GM23338 (cell line): Measurements from ENCODE around the gene ATPAF1. TPM values are rescaled to one million over a fixed set of nuclear protein-coding genes. Genes with fewer than 3 reads are reported as not detected.
"Not testable (repeated sequence)": the region's sequence is repeated elsewhere in the genome, so short reads cannot be mapped to it uniquely, and the experiment has no call there.

Experiments used
- ATAC-seq: fragments of 200-7000 bp; cut with Tn5 transposase; 3 replicates; pipeline ENCODE4 v1.9.1; 2020
- DNase-seq: peaks from one replicate; pipeline ENCODE4 v3.0.0-alpha.2; 2015; ENCODE audit warnings: low spot score
- H2AFZ ChIP-seq: fragments of 200-600 bp; sonication (generic); 2 replicates; pipeline ENCODE4 v1.8.0; 2016; ENCODE audit warnings: antibody characterized with exemption, mild to moderate bottlenecking, moderate library complexity
- H3F3A ChIP-seq: fragments of 200-600 bp; sonication (generic); replicated peaks from 2 replicates; pipeline ENCODE4 v1.8.0; 2017; ENCODE audit warnings: antibody characterized with exemption, mixed run types, low read depth
- H3K27ac ChIP-seq: fragments of 200-600 bp; sonication (generic); 2 replicates; pipeline ENCODE4 v1.6.1; 2016; ENCODE audit warnings: low read depth
- H3K27me3 ChIP-seq: fragments of 200-600 bp; sonication (generic); 2 replicates; pipeline ENCODE4 v1.8.0; 2016; ENCODE audit warnings: mild to moderate bottlenecking, mixed run types, moderate library complexity; ENCODE audit not compliant: insufficient read depth
- H3K36me3 ChIP-seq: fragments of 200-600 bp; sonication (generic); 2 replicates; pipeline ENCODE4 v1.8.0; 2016; ENCODE audit warnings: mild to moderate bottlenecking; ENCODE audit not compliant: insufficient read depth
- H3K4me1 ChIP-seq: fragments of 200-600 bp; sonication (generic); 2 replicates; pipeline ENCODE4 v1.8.0; 2016; ENCODE audit warnings: mild to moderate bottlenecking, moderate library complexity; ENCODE audit not compliant: insufficient read depth
- H3K4me2 ChIP-seq: fragments of 200-600 bp; sonication (generic); 2 replicates; pipeline ENCODE4 v1.7.1; 2017; ENCODE audit warnings: mixed run types
- H3K4me3 ChIP-seq: fragments of 200-600 bp; sonication (generic); 2 replicates; pipeline ENCODE4 v1.6.1; 2016; ENCODE audit warnings: mixed run types
- H3K79me2 ChIP-seq: fragments of 200-600 bp; sonication (generic); replicated peaks from 2 replicates; pipeline ENCODE4 v1.8.0; 2017; ENCODE audit warnings: mild to moderate bottlenecking; ENCODE audit not compliant: insufficient read depth
- H3K9me2 ChIP-seq: fragments of 200-600 bp; sonication (generic); 2 replicates; pipeline ENCODE4 v1.8.0; 2017; ENCODE audit not compliant: insufficient read depth
- H4K20me1 ChIP-seq: fragments of 200-600 bp; sonication (generic); replicated peaks from 2 replicates; pipeline ENCODE4 v1.8.0; 2017; ENCODE audit warnings: mild to moderate bottlenecking; ENCODE audit not compliant: insufficient read depth
- H3K27ac Mint-ChIP-seq: 2 replicates; pipeline ENCODE4 v1.8.0; 2020; ENCODE audit warnings: inconsistent platforms, mild to moderate bottlenecking, moderate library complexity, mixed read lengths
- H3K27me3 Mint-ChIP-seq: 3 replicates; pipeline ENCODE4 v1.8.0; 2022; ENCODE audit warnings: low read depth, mild to moderate bottlenecking, moderate library complexity, mixed read lengths, inconsistent platforms; ENCODE audit not compliant: insufficient read depth, poor library complexity
- H3K36me3 Mint-ChIP-seq: 3 replicates; pipeline ENCODE4 v1.8.0; 2021; ENCODE audit warnings: low read depth, mild to moderate bottlenecking, inconsistent platforms, moderate library complexity, mixed read lengths
- H3K4me1 Mint-ChIP-seq: 3 replicates; pipeline ENCODE4 v1.8.0; 2020; ENCODE audit warnings: mild to moderate bottlenecking, inconsistent platforms, mixed read lengths
- H3K4me3 Mint-ChIP-seq: 3 replicates; pipeline ENCODE4 v1.8.0; 2021; ENCODE audit warnings: moderate library complexity, mild to moderate bottlenecking, inconsistent platforms, mixed read lengths
- H3K9me3 Mint-ChIP-seq: 3 replicates; pipeline ENCODE4 v1.8.0; 2020; ENCODE audit warnings: moderate library complexity, mild to moderate bottlenecking, inconsistent platforms, mixed read lengths
- ZNF331 ChIP-seq: fragments of 250-450 bp; sonication (Bioruptor Pico); IDR thresholded peaks from 2 replicates; pipeline ENCODE4 v1.5.0; 2020; ENCODE audit warnings: low read depth, mild to moderate bottlenecking, moderate library complexity
- polyA plus RNA-seq: library from polyadenylated mRNA; unstranded; fragments of >200 nt; fragmentation: Nextera tagmentation; extraction: Ambion mirVana; gene quantifications from 2 replicates; pipeline ENCODE4 v1.2.1, GENCODE V29; 2016
- total RNA-seq: library from RNA; depleted of rRNA; stranded (reverse); fragments of >200 nt; shearing (Covaris generic); gene quantifications from 2 replicates; pipeline ENCODE4 v1.2.3, GENCODE V29; 2014
- TF ChIP-seq, protein P1 (sequence below), 2 experiments: fragments of 200-600 bp in 1 of 2; sonication (generic) in 1 of 2; conservative IDR thresholded peaks; 2 replicates each; pipeline versions ENCODE4 v1.5.1 to v1.6.1; 2016 to 2017; ENCODE audit warnings: antibody characterized with exemption in 2 of 2, low read depth in 2 of 2, mild to moderate bottlenecking in 2 of 2, moderate library complexity in 1 of 2

The ATPAF1 gene
- total and polyA plus RNA-seq, 2 experiments from 2014 or later = 41.2 to 67.6 TPM

DNA sequence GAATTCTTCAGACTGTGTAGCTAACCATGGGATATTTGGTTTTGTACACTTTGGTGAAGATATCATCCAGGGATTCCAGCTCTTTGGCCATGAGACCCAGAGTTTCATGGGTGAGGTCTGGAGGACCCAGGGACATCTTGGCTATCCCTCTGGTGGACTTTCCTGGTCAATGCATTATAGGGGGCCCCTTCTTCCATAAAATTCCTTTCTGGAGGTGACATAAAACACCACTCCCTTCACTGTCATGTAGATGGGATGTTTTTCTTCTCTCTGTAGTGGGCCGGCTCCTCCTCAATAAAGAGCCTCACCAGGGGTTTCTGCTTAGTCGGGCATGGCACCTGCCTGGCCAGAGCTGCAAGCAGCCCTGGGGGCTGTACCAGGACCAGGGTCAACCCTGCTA lies 2.2 kb downstream of the ATPAF1 start:
- Histone ChIP-seq H3K4me2 (peak overlapping the region; percentile 99), H3K79me2 (peaks cover 20% of the 10 kb centered on the region), H4K20me1 (peaks cover 9% of the 10 kb centered on the region; the same call in 1 of the 2 replicates), H3K9me2 (no peaks in the 10 kb centered on the region), H3K36me3 (peaks cover 4% of the 10 kb centered on the region), H2AFZ (no peak overlapping the region), H3K4me1 (peaks cover 23% of the 10 kb centered on the region), H3K27ac (no peak overlapping the region), H3K27me3 (no peaks in the 10 kb centered on the region), H3F3A (no peaks in the 10 kb centered on the region), H3K4me3 (peak overlapping the region; percentile 92)
- H3K36me3 Mint-ChIP-seq = peaks cover 25% of the 10 kb centered on the region; the same call in 2 of the 3 replicates
- peak overlapping the region; percentile 10; the same call in 1 of the 3 replicates for H3K4me3 Mint-ChIP-seq
- no peak overlapping the region for H3K27ac Mint-ChIP-seq
- H3K27me3 Mint-ChIP-seq = no peaks in the 10 kb centered on the region
- DNase-seq = peak; percentile 53
- peaks cover 19% of the 10 kb centered on the region for H3K4me1 Mint-ChIP-seq
- TF ChIP-seq ZNF331 (CRISPR knock-in tag) = no peak
- TF ChIP-seq, protein P1, sequence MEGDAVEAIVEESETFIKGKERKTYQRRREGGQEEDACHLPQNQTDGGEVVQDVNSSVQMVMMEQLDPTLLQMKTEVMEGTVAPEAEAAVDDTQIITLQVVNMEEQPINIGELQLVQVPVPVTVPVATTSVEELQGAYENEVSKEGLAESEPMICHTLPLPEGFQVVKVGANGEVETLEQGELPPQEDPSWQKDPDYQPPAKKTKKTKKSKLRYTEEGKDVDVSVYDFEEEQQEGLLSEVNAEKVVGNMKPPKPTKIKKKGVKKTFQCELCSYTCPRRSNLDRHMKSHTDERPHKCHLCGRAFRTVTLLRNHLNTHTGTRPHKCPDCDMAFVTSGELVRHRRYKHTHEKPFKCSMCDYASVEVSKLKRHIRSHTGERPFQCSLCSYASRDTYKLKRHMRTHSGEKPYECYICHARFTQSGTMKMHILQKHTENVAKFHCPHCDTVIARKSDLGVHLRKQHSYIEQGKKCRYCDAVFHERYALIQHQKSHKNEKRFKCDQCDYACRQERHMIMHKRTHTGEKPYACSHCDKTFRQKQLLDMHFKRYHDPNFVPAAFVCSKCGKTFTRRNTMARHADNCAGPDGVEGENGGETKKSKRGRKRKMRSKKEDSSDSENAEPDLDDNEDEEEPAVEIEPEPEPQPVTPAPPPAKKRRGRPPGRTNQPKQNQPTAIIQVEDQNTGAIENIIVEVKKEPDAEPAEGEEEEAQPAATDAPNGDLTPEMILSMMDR (conservative IDR thresholded peaks at IDR 0.05; ENCODE audit: low read depth in 2 of 2) = peak in 1 of 2 experiments; percentile 22; a peak in 1 of 4 replicates
- ATAC-seq = peak; percentile 39
- no peaks in the 10 kb centered on the region for H3K9me3 Mint-ChIP-seq

DNA sequence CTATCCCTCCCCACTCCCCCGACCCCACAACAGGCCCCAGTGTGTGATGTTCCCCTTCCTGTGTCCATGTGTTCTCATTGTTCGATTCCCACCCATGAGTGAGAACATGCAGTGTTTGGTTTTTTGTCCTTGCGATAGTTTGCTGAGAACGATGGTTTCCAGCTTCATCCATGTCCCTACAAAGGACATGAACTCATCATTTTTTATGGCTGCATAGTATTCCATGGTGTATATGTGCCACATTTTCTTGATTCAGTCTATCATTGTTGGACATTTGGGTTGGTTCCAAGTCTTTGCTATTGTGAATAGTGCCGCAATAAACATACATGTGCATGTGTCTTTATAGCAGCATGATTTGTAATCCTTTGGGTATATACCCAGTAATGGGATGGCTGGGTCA lies 5.2 kb downstream of the ATPAF1 start:
- ATAC-seq, H3K4me3 ChIP-seq, H3K36me3 ChIP-seq, H3K27me3 ChIP-seq, DNase-seq, H3F3A ChIP-seq, H3K27ac ChIP-seq, H3K27ac Mint-ChIP-seq, H3K4me3 Mint-ChIP-seq, H3K9me2 ChIP-seq, H3K27me3 Mint-ChIP-seq, H3K4me2 ChIP-seq, H2AFZ ChIP-seq, H3K9me3 Mint-ChIP-seq: not testable (repeated sequence)
- Mint-ChIP-seq H3K4me1 (peaks cover 19% of the 10 kb centered on the region), H3K36me3 (peaks cover 25% of the 10 kb centered on the region; the same call in 2 of the 3 replicates)
- Histone ChIP-seq H3K4me1 (peaks cover 23% of the 10 kb centered on the region), H3K79me2 (peaks cover 20% of the 10 kb centered on the region), H4K20me1 (peaks cover 17% of the 10 kb centered on the region; the same call in 1 of the 2 replicates)

DNA sequence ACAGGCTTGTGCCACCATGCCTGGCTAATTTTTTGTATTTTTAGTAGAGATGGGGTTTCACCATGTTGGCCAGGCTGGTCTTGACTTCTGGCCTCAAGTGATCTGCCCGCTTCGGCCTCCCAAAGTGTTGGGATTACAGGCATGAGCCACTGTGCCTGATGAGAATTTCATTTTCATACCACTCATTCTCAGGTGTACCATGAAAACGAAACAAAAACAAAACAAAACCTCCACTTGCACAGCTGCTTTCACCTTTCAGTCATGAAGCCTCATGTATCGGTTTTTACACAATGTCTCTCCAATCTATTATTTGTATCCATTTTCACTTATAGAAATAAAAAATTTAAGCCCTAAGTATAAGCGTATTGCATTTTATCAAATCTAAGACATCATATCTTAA lies 8.0 kb downstream of the ATPAF1 start:
- H3K9me3 Mint-ChIP-seq, H3K27me3 Mint-ChIP-seq, H3K4me3 Mint-ChIP-seq, H3K79me2 ChIP-seq, H3K27me3 ChIP-seq, H3K4me2 ChIP-seq, H3K27ac ChIP-seq, H3K9me2 ChIP-seq, H3F3A ChIP-seq, H3K4me3 ChIP-seq, H3K27ac Mint-ChIP-seq, ATAC-seq, H3K4me1 ChIP-seq, H2AFZ ChIP-seq, DNase-seq, H3K4me1 Mint-ChIP-seq: not testable (repeated sequence)
- peaks cover 39% of the 10 kb centered on the region for H3K36me3 Mint-ChIP-seq
- Histone ChIP-seq H3K36me3 (peaks cover 15% of the 10 kb centered on the region), H4K20me1 (0 out of 2 replicates have a peak, but pooled peaks cover 11% of the 10 kb centered on the region)
